ENCODE measurements around the gene CNDP1.

DNA sequence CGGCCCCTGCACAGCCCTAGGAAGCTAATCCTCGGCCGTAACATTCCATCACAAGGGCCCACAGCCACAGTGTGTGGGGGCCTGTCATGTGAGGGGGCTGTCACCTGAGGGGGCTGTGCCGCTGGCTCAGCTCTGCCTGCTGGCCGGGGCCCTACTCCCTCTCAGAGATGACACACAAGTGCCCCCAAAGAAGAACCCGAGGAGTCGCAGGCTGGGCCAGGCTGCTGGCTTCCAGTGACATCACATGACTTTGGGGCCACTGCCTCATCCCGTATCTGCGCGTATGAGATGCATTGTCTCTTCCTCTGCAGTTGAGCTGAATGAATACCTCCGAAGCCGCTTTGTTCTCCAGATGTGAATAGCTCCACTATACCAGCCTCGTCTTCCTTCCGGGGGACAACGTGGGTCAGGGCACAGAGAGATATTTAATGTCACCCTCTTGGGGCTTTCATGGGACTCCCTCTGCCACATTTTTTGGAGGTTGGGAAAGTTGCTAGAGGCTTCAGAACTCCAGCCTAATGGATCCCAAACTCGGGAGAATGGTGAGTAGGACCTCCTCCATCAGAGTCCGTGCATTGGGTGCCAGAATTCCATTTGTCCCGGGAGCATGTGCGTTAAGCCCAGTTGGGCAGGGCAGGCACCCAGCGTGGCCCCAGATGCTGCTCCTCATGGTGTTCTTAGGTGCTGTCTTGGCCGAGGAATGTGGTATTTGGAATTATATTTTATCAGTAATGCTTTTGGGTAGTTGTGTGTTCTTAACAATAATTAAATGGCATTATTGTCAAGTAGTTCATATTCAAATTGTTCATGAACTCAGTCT, at the start of gene CNDP1:
- TF ChIP-seq, protein P1, sequence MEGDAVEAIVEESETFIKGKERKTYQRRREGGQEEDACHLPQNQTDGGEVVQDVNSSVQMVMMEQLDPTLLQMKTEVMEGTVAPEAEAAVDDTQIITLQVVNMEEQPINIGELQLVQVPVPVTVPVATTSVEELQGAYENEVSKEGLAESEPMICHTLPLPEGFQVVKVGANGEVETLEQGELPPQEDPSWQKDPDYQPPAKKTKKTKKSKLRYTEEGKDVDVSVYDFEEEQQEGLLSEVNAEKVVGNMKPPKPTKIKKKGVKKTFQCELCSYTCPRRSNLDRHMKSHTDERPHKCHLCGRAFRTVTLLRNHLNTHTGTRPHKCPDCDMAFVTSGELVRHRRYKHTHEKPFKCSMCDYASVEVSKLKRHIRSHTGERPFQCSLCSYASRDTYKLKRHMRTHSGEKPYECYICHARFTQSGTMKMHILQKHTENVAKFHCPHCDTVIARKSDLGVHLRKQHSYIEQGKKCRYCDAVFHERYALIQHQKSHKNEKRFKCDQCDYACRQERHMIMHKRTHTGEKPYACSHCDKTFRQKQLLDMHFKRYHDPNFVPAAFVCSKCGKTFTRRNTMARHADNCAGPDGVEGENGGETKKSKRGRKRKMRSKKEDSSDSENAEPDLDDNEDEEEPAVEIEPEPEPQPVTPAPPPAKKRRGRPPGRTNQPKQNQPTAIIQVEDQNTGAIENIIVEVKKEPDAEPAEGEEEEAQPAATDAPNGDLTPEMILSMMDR (IDR thresholded peaks at IDR 0.05; ENCODE audit: poor library complexity, severe bottlenecking) = no peak
- TF ChIP-seq EZH2 (IDR thresholded peaks at IDR 0.05; ENCODE audit: borderline replicate concordance, insufficient read depth, low read length, poor library complexity, severe bottlenecking) (no peak), RAD21 (conservative IDR thresholded peaks at IDR 0.05) (no peak), TAF1 (IDR thresholded peaks at IDR 0.05; ENCODE audit: low read depth) (no peak)
